Sigmoid colon (tissue), 7 donors: ENCODE results near the gene KERA. TPM values are rescaled to one million over a fixed set of nuclear protein-coding genes. Genes with fewer than 3 reads are reported as not detected.
A peak's percentile ranks its signal among the peaks of the same experiment; 100 is the strongest.

Experiments used
- DNase-seq: peaks from one replicate; pipeline ENCODE4 v3.0.0-alpha.2; 2019
- H3K27ac ChIP-seq, 4 donors: fragments of 200-600 bp; sonication (generic); one replicate each; pipeline ENCODE4 v1.5.1; 2016 to 2019; ENCODE audit warnings: mild to moderate bottlenecking in 1 of 4
- H3K27me3 ChIP-seq, 3 donors: fragments of 200-600 bp; sonication (generic); one replicate each; pipeline ENCODE4 v1.5.1; 2019; ENCODE audit warnings: mild to moderate bottlenecking in 1 of 3
- H3K36me3 ChIP-seq, 4 donors: fragments of 200-600 bp; sonication (generic); one replicate each; pipeline ENCODE4 v1.5.1; 2016 to 2019
- H3K4me1 ChIP-seq, 4 donors: fragments of 200-600 bp; sonication (generic); one replicate each; pipeline ENCODE4 v1.5.1; 2017 to 2019
- H3K4me3 ChIP-seq, 4 donors: fragments of 200-600 bp; sonication (generic); one replicate each; pipeline ENCODE4 v1.5.1; 2017 to 2019; ENCODE audit warnings: mild to moderate bottlenecking in 2 of 4, moderate library complexity in 1 of 4
- H3K9me3 ChIP-seq, 4 donors: fragments of 200-600 bp in 3 of 4; sonication (generic) in 3 of 4; one replicate each; pipeline versions ENCODE4 v1.5.1 to v1.6.1; 2013 to 2019
- EP300 ChIP-seq, 4 donors: sonication (generic); formaldehyde crosslinking; IDR thresholded peaks; one replicate each; pipeline ENCODE4 v1.6.1; 2017; ENCODE audit warnings: antibody characterized with exemption in 4 of 4
- POLR2A ChIP-seq, 2 donors: fragments of 450-650 bp; IDR thresholded peaks; one replicate each; pipeline ENCODE4 v1.6.1; 2016; ENCODE audit warnings: antibody characterized with exemption in 2 of 2, mild to moderate bottlenecking in 2 of 2, moderate library complexity in 2 of 2
- POLR2AphosphoS5 ChIP-seq, 4 donors: sonication (generic); formaldehyde crosslinking; IDR thresholded peaks; one replicate each; pipeline ENCODE4 v1.6.1; 2017; ENCODE audit warnings: antibody characterized with exemption in 4 of 4
- WGBS, 2 donors: extraction: QIAGEN DNeasy Blood & Tissue Kit; methylation state at CpG; one replicate each; pipeline ENCODE4 v1.1.7; 2013; 5-methylcytosine and 5-hydroxymethylcytosine counted together
- intact Hi-C: fragments of 100-400 bp; cut with DNase I; formaldehyde crosslinking; loops from one replicate; pipeline ENCODE4 v1.15.1; 2023
- polyA plus RNA-seq, 3 donors: library from polyadenylated mRNA; stranded (reverse); fragments of 200-250 nt; gene quantifications; one replicate each; pipeline ENCODE4 v1.2.3, GENCODE V29; 2013
- total RNA-seq, 4 donors: library from RNA; depleted of rRNA; stranded (reverse); fragments of >200 nt; gene quantifications; one replicate each; pipeline ENCODE4 v1.1.0, GENCODE V29; 2016
- TF ChIP-seq, protein P1 (sequence below), 4 experiments: fragments of 450-650 bp in 3 of 4; fragments of 200-600 bp in 1 of 4; IDR thresholded peaks; one replicate each; pipeline ENCODE4 v1.5.1; 2016 to 2019; ENCODE audit warnings: antibody characterized with exemption in 4 of 4, mild to moderate bottlenecking in 3 of 4, moderate library complexity in 2 of 4
- donor health status: healthy with polysubstance abuse.
- donor health status: Bipolar disorder and iron deficiency.
- donor health status: healthy.

Gene KERA
- total and polyA plus RNA-seq, 7 donors, result not detected

DNA sequence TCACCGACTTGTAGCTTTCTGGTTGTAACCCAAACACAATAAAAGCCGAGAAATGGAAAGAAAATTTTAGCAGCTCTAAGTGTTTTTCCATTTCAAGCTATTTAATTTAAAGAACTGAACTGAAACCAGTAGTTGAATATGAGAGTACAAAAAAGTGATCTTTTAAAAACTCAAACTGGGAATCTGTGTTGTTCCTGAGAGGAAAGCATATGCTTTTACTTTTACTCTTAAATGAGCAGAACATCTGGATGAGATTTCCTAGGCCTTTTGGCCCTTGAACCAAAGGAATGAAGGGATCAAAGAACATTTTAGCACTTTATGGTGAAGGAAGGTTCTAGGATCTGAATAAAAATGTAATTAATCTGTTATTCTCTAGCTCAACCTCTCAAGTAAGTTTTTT is 1.3 kb downstream of the KERA start:
- intact Hi-C loops, result no loop called here
- whole genome bisulfite sequencing, 2 donors, result 87 to 91% methylated on average over 2 of the region's 2 CpGs
- Histone ChIP-seq H3K27ac (no peak overlapping the region), H3K27me3 (no peaks in the 10 kb centered on the region), H3K9me3 (no peaks in the 10 kb centered on the region), H3K36me3 (no peaks in the 10 kb centered on the region), H3K4me1 (peaks cover 0 to 11% (median 6%) of the 10 kb centered on the region in 4 donors), H3K4me3 (no peak overlapping the region)
- DNase-seq, result no peak
- TF ChIP-seq EP300 (IDR thresholded peaks at IDR 0.05) (no peak), POLR2AphosphoS5 (IDR thresholded peaks at IDR 0.05) (no peak), POLR2A (IDR thresholded peaks at IDR 0.05) (no peak)
- TF ChIP-seq, protein P1, sequence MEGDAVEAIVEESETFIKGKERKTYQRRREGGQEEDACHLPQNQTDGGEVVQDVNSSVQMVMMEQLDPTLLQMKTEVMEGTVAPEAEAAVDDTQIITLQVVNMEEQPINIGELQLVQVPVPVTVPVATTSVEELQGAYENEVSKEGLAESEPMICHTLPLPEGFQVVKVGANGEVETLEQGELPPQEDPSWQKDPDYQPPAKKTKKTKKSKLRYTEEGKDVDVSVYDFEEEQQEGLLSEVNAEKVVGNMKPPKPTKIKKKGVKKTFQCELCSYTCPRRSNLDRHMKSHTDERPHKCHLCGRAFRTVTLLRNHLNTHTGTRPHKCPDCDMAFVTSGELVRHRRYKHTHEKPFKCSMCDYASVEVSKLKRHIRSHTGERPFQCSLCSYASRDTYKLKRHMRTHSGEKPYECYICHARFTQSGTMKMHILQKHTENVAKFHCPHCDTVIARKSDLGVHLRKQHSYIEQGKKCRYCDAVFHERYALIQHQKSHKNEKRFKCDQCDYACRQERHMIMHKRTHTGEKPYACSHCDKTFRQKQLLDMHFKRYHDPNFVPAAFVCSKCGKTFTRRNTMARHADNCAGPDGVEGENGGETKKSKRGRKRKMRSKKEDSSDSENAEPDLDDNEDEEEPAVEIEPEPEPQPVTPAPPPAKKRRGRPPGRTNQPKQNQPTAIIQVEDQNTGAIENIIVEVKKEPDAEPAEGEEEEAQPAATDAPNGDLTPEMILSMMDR (IDR thresholded peaks at IDR 0.05), result no peak

DNA sequence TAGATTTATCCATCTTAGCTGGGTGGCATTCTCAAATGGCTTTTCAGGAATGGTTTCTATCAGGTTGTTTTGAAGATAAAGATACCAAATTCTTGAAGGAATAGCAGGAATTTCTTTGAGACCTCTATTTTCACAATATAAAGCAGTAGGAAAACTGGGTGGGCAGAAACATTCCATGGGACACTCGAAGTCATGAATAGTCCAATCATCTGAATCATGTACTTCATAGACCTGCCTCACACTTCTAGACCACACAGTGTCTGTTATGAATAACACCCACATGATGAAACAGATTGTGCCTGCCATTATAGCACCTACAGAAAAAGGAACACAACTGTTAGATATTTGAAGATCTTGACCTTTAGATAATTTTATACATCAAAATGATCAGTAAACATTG is 1.8 kb downstream of the KERA start:
- TF ChIP-seq EP300 (IDR thresholded peaks at IDR 0.05) (no peak), POLR2A (IDR thresholded peaks at IDR 0.05) (no peak), POLR2AphosphoS5 (IDR thresholded peaks at IDR 0.05) (no peak)
- TF ChIP-seq, protein P1 (IDR thresholded peaks at IDR 0.05), result no peak
- Histone ChIP-seq H3K4me1 (peaks cover 0 to 11% (median 6%) of the 10 kb centered on the region in 4 donors), H3K9me3 (no peaks in the 10 kb centered on the region), H3K4me3 (no peak overlapping the region), H3K27me3 (no peaks in the 10 kb centered on the region), H3K27ac (no peak overlapping the region), H3K36me3 (no peaks in the 10 kb centered on the region)
- WGBS, 2 donors, result 36 to 65% methylated on average over 1 of the region's 1 CpG
- intact Hi-C loops, result no loop called here
- DNase-seq, result no peak

DNA sequence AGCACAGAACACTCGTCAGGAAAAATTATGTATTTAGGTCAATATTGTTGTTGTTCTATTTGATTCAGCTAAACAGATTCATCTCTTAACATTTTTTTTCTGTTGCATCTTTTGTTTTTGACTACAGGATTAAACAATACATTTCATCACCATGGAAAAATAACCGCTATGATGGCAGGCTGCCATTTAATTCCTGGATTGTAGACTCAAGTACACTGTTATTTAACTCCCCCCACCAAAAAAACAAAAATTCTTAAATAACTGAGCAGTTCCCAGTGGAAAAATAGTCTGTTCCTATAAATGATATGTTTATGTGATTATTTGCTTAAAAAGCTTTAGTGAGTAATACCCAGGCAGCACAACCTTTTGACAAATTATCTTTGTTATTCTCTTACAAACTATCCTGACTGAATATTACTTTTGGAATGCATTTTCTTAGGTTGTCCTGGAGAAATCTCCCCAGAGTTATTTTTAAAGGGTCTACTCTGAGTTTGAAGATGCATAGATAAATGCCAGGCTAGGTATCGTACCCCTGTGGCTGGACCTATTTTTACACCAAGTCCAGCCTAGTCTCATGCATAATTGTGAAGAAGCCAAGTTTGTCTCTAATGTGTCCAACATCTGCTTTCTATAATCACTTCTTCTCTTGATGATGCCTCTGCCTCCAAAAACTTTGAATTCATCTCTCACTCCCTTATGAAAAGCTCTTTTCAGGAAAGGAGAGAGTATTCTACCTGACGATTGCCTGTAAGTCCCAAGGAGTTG is 3.7 kb downstream of the KERA start:
- intact Hi-C loops, result no loop called here
- peak; percentile 57 for DNase-seq
- H3K27ac ChIP-seq, result peak overlapping the region in 1 of 4 donors; percentile 55

DNA sequence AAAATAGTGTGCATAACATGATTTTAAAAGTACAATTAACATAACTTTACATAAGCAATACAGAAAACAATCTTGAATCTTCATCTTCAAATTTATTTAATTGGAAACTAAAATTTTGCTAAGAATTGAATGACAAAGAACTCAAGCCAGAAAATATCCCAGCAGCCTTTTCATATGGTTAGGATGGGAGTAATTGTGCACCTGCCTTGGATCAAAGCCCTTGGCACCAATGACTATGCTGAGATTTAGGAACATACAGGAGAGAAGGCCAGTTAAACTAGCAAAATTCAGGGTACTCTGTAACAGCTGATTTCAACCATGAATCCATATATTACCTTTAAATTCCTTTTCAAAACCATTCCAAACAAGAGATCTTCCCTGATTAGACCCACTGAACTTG is 5.8 kb downstream of the KERA start:
- H3K27me3 ChIP-seq, result no peaks in the 10 kb centered on the region
- H3K4me3 ChIP-seq, result no peak overlapping the region
- no peak for DNase-seq
- no peaks in the 10 kb centered on the region for H3K36me3 ChIP-seq
- no peak for TF ChIP-seq POLR2A (IDR thresholded peaks at IDR 0.05)
- TF ChIP-seq, protein P1 (IDR thresholded peaks at IDR 0.05), result no peak
- TF ChIP-seq POLR2AphosphoS5 (IDR thresholded peaks at IDR 0.05), result no peak
- no peak for TF ChIP-seq EP300 (IDR thresholded peaks at IDR 0.05)
- intact Hi-C loops, result no loop called here
- no peaks in the 10 kb centered on the region for H3K9me3 ChIP-seq
- H3K4me1 ChIP-seq, result peaks cover 0 to 11% (median 6%) of the 10 kb centered on the region in 4 donors
- no peak overlapping the region for H3K27ac ChIP-seq

More for the DNA sequence above, 3.7 kb downstream of the KERA start:
- TF ChIP-seq POLR2A (IDR thresholded peaks at IDR 0.05) (no peak), POLR2AphosphoS5 (IDR thresholded peaks at IDR 0.05) (no peak), EP300 (IDR thresholded peaks at IDR 0.05) (no peak)
- TF ChIP-seq, protein P1 (IDR thresholded peaks at IDR 0.05), result no peak
- 56 to 73% methylated on average over 4 of the region's 4 CpGs for WGBS, 2 donors
- Histone ChIP-seq H3K27me3 (no peaks in the 10 kb centered on the region), H3K4me1 (peaks cover 0 to 11% (median 6%) of the 10 kb centered on the region in 4 donors), H3K9me3 (no peaks in the 10 kb centered on the region), H3K36me3 (no peaks in the 10 kb centered on the region), H3K4me3 (no peak overlapping the region)
